ENCODE measurements around the gene NFKBIB. TPM values are rescaled to one million over a fixed set of nuclear protein-coding genes. Genes with fewer than 3 reads are reported as not detected.

The NFKBIB gene
- total RNA-seq, 1 donor from 2014 or later, result 8.3 TPM

DNA sequence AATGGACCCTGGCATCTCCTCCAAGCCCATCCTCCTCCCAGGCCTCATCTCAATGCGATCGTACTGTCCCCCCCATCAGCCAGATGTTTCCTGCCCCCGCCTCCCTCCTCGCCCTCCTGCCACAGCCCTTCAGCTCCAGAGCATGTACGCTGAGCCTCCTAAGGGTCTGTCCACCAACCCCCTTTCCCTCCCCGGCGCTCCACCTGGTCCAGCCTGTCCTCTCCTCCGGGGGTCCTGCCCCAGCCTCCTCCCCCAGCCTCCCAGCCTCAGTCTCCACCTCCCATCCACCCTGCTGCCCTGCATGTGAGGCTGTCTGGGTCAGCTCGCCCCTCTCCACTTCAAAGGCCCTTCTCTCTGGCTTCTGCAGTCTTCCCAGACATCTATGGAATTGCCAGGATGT lies 4.8 kb upstream of the NFKBIB start:
- TF ChIP-seq EZH2 (IDR thresholded peaks at IDR 0.05) (no peak), EZH2phosphoT487 (IDR thresholded peaks at IDR 0.05) (no peak)
- TF ChIP-seq, protein P1, sequence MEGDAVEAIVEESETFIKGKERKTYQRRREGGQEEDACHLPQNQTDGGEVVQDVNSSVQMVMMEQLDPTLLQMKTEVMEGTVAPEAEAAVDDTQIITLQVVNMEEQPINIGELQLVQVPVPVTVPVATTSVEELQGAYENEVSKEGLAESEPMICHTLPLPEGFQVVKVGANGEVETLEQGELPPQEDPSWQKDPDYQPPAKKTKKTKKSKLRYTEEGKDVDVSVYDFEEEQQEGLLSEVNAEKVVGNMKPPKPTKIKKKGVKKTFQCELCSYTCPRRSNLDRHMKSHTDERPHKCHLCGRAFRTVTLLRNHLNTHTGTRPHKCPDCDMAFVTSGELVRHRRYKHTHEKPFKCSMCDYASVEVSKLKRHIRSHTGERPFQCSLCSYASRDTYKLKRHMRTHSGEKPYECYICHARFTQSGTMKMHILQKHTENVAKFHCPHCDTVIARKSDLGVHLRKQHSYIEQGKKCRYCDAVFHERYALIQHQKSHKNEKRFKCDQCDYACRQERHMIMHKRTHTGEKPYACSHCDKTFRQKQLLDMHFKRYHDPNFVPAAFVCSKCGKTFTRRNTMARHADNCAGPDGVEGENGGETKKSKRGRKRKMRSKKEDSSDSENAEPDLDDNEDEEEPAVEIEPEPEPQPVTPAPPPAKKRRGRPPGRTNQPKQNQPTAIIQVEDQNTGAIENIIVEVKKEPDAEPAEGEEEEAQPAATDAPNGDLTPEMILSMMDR (IDR thresholded peaks at IDR 0.05), result no peak
- no peaks in the 10 kb centered on the region for H4K20me1 ChIP-seq (ENCODE audit: low read depth)
- peaks cover 7% of the 10 kb centered on the region for H3F3A ChIP-seq (ENCODE audit: low read depth)
- peaks cover 11% of the 10 kb centered on the region for H3K4me1 Mint-ChIP-seq
- H3K9ac ChIP-seq, result no peak overlapping the region
- H3K36me3 ChIP-seq, result no peaks in the 10 kb centered on the region
- H3K4me3 Mint-ChIP-seq, result no peak overlapping the region
- no peak overlapping the region for H3K27ac ChIP-seq
- H3K36me3 Mint-ChIP-seq, result no peaks in the 10 kb centered on the region
- no peak overlapping the region for H3K4me2 ChIP-seq
- H3K79me2 ChIP-seq (ENCODE audit: low read depth), result no peaks in the 10 kb centered on the region
- peaks cover 7% of the 10 kb centered on the region for H3K27me3 Mint-ChIP-seq (ENCODE audit: insufficient read depth, low read depth)
- no peaks in the 10 kb centered on the region for H3K9me3 ChIP-seq (ENCODE audit: low read depth)
- H2AFZ ChIP-seq (replicated peaks), result no peak overlapping the region
- peaks cover 4% of the 10 kb centered on the region for H3K4me1 ChIP-seq
- H3K4me3 ChIP-seq, result no peak overlapping the region
- no peak overlapping the region for H3K27ac Mint-ChIP-seq
- H3K9me3 Mint-ChIP-seq, result no peaks in the 10 kb centered on the region
- DNase-seq (ENCODE audit: low spot score), result no peak
- peaks cover 11% of the 10 kb centered on the region for H3K27me3 ChIP-seq

DNA sequence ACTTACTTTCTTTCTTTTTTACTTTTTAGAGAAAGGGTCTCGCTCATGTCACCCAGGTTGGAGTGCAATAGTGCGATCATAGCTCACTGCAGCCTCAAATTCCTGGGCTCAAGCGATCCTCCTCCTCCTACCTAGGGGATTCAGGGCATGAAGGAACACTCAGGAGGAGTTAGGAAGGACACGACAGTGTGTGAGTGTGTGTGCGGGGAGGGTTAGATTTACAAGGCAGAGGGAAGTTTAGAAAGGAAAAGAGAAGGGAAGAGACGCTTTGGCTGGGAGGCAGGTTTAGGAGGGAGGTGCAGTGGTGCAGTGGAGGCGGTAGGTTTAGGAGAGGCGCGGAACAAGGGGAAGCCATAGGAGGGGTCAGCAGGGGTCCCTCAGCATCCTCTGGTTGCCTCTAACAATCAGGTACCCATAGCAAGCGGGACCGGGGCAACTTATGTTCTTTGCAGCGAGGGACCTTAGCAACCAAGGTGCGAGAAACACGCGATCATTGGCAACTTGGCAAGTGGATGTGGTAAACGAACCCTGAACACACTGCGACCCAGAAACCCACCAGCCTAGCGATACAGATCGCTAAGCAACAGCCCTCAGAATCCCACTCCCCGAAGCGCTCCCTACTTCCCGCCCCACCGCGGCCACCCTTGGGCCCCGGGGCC lies 852 bp upstream of the NFKBIB start:
- H3K4me1 Mint-ChIP-seq, result peaks cover 11% of the 10 kb centered on the region
- peaks cover 11% of the 10 kb centered on the region for H3F3A ChIP-seq (ENCODE audit: low read depth)

DNA sequence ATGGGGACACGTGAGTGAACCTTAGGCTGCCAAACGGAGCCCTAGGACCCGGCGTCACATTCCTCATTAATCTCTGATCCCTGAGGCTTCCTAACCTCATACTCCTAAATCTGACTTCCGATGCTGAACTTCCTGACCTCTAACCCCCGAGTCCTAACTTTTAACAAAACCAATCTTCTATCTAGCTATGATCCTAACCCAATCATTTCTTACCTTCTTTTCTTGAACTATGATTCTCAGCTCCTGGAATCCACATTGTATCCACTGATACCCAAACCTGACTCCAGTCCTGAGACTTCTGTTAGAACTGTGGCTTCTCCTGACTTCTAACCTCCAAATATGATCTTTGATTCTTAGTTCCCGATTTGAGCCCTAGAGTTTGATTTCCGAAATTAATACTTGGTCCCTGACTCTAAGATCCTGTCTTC lies 447 bp downstream of the NFKBIB start:
- Histone ChIP-seq H4K20me1 (ENCODE audit: low read depth) (no peaks in the 10 kb centered on the region), H3K4me1 (peaks cover 11% of the 10 kb centered on the region), H2AFZ (replicated peaks) (peak overlapping the region; percentile 47), H3K4me3 (peak overlapping the region; percentile 60), H3K79me2 (ENCODE audit: low read depth) (peaks cover 16% of the 10 kb centered on the region), H3K27me3 (peaks cover 11% of the 10 kb centered on the region), H3K4me2 (peak overlapping the region; percentile 81), H3K9me3 (ENCODE audit: low read depth) (no peaks in the 10 kb centered on the region), H3K27ac (no peak overlapping the region), H3K9ac (peak overlapping the region; percentile 28), H3F3A (ENCODE audit: low read depth) (peaks cover 11% of the 10 kb centered on the region), H3K36me3 (no peaks in the 10 kb centered on the region)
- TF ChIP-seq EZH2phosphoT487 (IDR thresholded peaks at IDR 0.05), result no peak
- TF ChIP-seq, protein P1 (IDR thresholded peaks at IDR 0.05), result no peak
- no peak for TF ChIP-seq EZH2 (IDR thresholded peaks at IDR 0.05)
- Mint-ChIP-seq H3K4me1 (peaks cover 11% of the 10 kb centered on the region), H3K9me3 (no peaks in the 10 kb centered on the region), H3K27me3 (ENCODE audit: insufficient read depth, low read depth) (peaks cover 7% of the 10 kb centered on the region), H3K36me3 (peaks cover 2% of the 10 kb centered on the region), H3K4me3 (peak overlapping the region; percentile 88), H3K27ac (no peak overlapping the region)
- no peak for DNase-seq (ENCODE audit: low spot score)

More for the DNA sequence above, 852 bp upstream of the NFKBIB start:
- Mint-ChIP-seq H3K27me3 (ENCODE audit: insufficient read depth, low read depth) (peaks cover 7% of the 10 kb centered on the region), H3K27ac (peak overlapping the region; percentile 14), H3K4me3 (peak overlapping the region; percentile 98), H3K9me3 (no peaks in the 10 kb centered on the region), H3K36me3 (peaks cover 2% of the 10 kb centered on the region)
- H3K4me1 ChIP-seq, result peaks cover 11% of the 10 kb centered on the region
- no peaks in the 10 kb centered on the region for H3K9me3 ChIP-seq (ENCODE audit: low read depth)
- no peak overlapping the region for H3K27ac ChIP-seq
- H2AFZ ChIP-seq (replicated peaks), result peak overlapping the region; percentile 86
- peaks cover 16% of the 10 kb centered on the region for H3K79me2 ChIP-seq (ENCODE audit: low read depth)
- no peaks in the 10 kb centered on the region for H4K20me1 ChIP-seq (ENCODE audit: low read depth)
- peak overlapping the region; percentile 60 for H3K4me3 ChIP-seq
- peaks cover 11% of the 10 kb centered on the region for H3K27me3 ChIP-seq
- TF ChIP-seq EZH2 (IDR thresholded peaks at IDR 0.05), result no peak
- TF ChIP-seq EZH2phosphoT487 (IDR thresholded peaks at IDR 0.05), result no peak
- TF ChIP-seq, protein P1 (IDR thresholded peaks at IDR 0.05), result no peak
- H3K4me2 ChIP-seq, result peak overlapping the region; percentile 86
- peak; percentile 31 for DNase-seq (ENCODE audit: low spot score)
- H3K9ac ChIP-seq, result no peak overlapping the region
- H3K36me3 ChIP-seq, result no peaks in the 10 kb centered on the region

Data from neural progenitor cell (in vitro differentiated cells).